ENCODE measurements around the gene MAP1LC3C. TPM values are rescaled to one million over a fixed set of nuclear protein-coding genes. Genes with fewer than 3 reads are reported as not detected.

MAP1LC3C gene
- polyA plus RNA-seq, 1 donor from 2014 or later = 0.50 TPM

GRCh38 chr1:242034392-242034791 lies 35.5 kb upstream of the MAP1LC3C start:
- no peak for TF ChIP-seq EZH2 (IDR thresholded peaks at IDR 0.05; ENCODE audit: borderline replicate concordance, insufficient read depth, low read length, poor library complexity, severe bottlenecking)
- no peak for TF ChIP-seq EP300 (conservative IDR thresholded peaks at IDR 0.05; ENCODE audit: poor library complexity, severe bottlenecking)
- no peak for TF ChIP-seq POLR2AphosphoS5 (IDR thresholded peaks at IDR 0.05)
- Histone ChIP-seq H3K27ac (ENCODE audit: low read length) (no peak overlapping the region), H3K27me3 (ENCODE audit: insufficient read depth, low read depth, low read length) (no peaks in the 10 kb centered on the region), H3K36me3 (ENCODE audit: insufficient read depth, low read length) (no peaks in the 10 kb centered on the region), H3F3A (ENCODE audit: insufficient read depth, low read length, poor library complexity, severe bottlenecking) (no peaks in the 10 kb centered on the region), H3K79me2 (replicated peaks; ENCODE audit: insufficient read depth, low read length) (no peaks in the 10 kb centered on the region), H4K20me1 (ENCODE audit: insufficient read depth) (no peaks in the 10 kb centered on the region), H2AFZ (ENCODE audit: low read depth, low read length) (no peak overlapping the region), H3K4me2 (ENCODE audit: low read length) (no peak overlapping the region), H3K9me2 (ENCODE audit: insufficient read depth, low read length) (no peaks in the 10 kb centered on the region), H3K9ac (ENCODE audit: low read length) (no peak overlapping the region), H3K9me3 (ENCODE audit: low read length) (no peaks in the 10 kb centered on the region), H3K4me3 (ENCODE audit: low read length) (no peak overlapping the region)

GRCh38 chr1:242033447-242033846 lies 34.5 kb upstream of the MAP1LC3C start:
- no peaks in the 10 kb centered on the region for H3K9me3 ChIP-seq (ENCODE audit: low read length)
- H3F3A ChIP-seq (ENCODE audit: insufficient read depth, low read length, poor library complexity, severe bottlenecking) = no peaks in the 10 kb centered on the region
- no peaks in the 10 kb centered on the region for H4K20me1 ChIP-seq (ENCODE audit: insufficient read depth)
- no peaks in the 10 kb centered on the region for H3K9me2 ChIP-seq (ENCODE audit: insufficient read depth, low read length)
- TF ChIP-seq MXI1 (conservative IDR thresholded peaks at IDR 0.05; ENCODE audit: poor library complexity, severe bottlenecking) (no peak), SMC3 (conservative IDR thresholded peaks at IDR 0.05; ENCODE audit: poor library complexity) (no peak), EP300 (conservative IDR thresholded peaks at IDR 0.05; ENCODE audit: poor library complexity, severe bottlenecking) (no peak), POLR2AphosphoS5 (IDR thresholded peaks at IDR 0.05) (no peak), CTCF (IDR thresholded peaks at IDR 0.05; ENCODE audit: poor library complexity, severe bottlenecking) (no peak), RAD21 (conservative IDR thresholded peaks at IDR 0.05) (no peak), TAF1 (IDR thresholded peaks at IDR 0.05; ENCODE audit: low read depth) (no peak), REST (IDR thresholded peaks at IDR 0.05; ENCODE audit: borderline replicate concordance) (no peak), EZH2 (IDR thresholded peaks at IDR 0.05; ENCODE audit: borderline replicate concordance, insufficient read depth, low read length, poor library complexity, severe bottlenecking) (no peak)
- no peak overlapping the region for H3K27ac ChIP-seq (ENCODE audit: low read length)
- no peak overlapping the region for H2AFZ ChIP-seq (ENCODE audit: low read depth, low read length)
- no peaks in the 10 kb centered on the region for H3K36me3 ChIP-seq (ENCODE audit: insufficient read depth, low read length)
- no peaks in the 10 kb centered on the region for H3K79me2 ChIP-seq (replicated peaks; ENCODE audit: insufficient read depth, low read length)
- no peaks in the 10 kb centered on the region for H3K27me3 ChIP-seq (ENCODE audit: insufficient read depth, low read depth, low read length)
- no peak overlapping the region for H3K9ac ChIP-seq (ENCODE audit: low read length)
- no peak overlapping the region for H3K4me3 ChIP-seq (ENCODE audit: low read length)
- no peak overlapping the region for H3K4me2 ChIP-seq (ENCODE audit: low read length)

- Histone ChIP-seq H4K20me1 (ENCODE audit: insufficient read depth) (no peaks in the 10 kb centered on the region), H3K4me2 (ENCODE audit: low read length) (no peak overlapping the region), H3K9me3 (ENCODE audit: low read length) (no peaks in the 10 kb centered on the region)
Measured at GRCh38 chr1:242030071-242030470, 31.2 kb upstream of the MAP1LC3C start.

More at GRCh38 chr1:242030071-242030470, 31.2 kb upstream of the MAP1LC3C start:
- TF ChIP-seq RAD21 (conservative IDR thresholded peaks at IDR 0.05) = no peak
- no peak for TF ChIP-seq SMC3 (conservative IDR thresholded peaks at IDR 0.05; ENCODE audit: poor library complexity)
- TF ChIP-seq MXI1 (conservative IDR thresholded peaks at IDR 0.05; ENCODE audit: poor library complexity, severe bottlenecking) = no peak
- no peak for TF ChIP-seq POLR2AphosphoS5 (IDR thresholded peaks at IDR 0.05)
- no peak for TF ChIP-seq TAF1 (IDR thresholded peaks at IDR 0.05; ENCODE audit: low read depth)
- TF ChIP-seq REST (IDR thresholded peaks at IDR 0.05; ENCODE audit: borderline replicate concordance) = no peak
- no peak for TF ChIP-seq CTCF (IDR thresholded peaks at IDR 0.05; ENCODE audit: poor library complexity, severe bottlenecking)
- no peak for TF ChIP-seq EZH2 (IDR thresholded peaks at IDR 0.05; ENCODE audit: borderline replicate concordance, insufficient read depth, low read length, poor library complexity, severe bottlenecking)
- TF ChIP-seq EP300 (conservative IDR thresholded peaks at IDR 0.05; ENCODE audit: poor library complexity, severe bottlenecking) = no peak
- no peaks in the 10 kb centered on the region for H3K27me3 ChIP-seq (ENCODE audit: insufficient read depth, low read depth, low read length)
- H3K9me2 ChIP-seq (ENCODE audit: insufficient read depth, low read length) = no peaks in the 10 kb centered on the region
- no peaks in the 10 kb centered on the region for H3F3A ChIP-seq (ENCODE audit: insufficient read depth, low read length, poor library complexity, severe bottlenecking)
- H2AFZ ChIP-seq (ENCODE audit: low read depth, low read length) = no peak overlapping the region
- H3K79me2 ChIP-seq (replicated peaks; ENCODE audit: insufficient read depth, low read length) = no peaks in the 10 kb centered on the region
- no peak overlapping the region for H3K27ac ChIP-seq (ENCODE audit: low read length)
- no peaks in the 10 kb centered on the region for H3K36me3 ChIP-seq (ENCODE audit: insufficient read depth, low read length)
- no peak overlapping the region for H3K4me3 ChIP-seq (ENCODE audit: low read length)
- H3K9ac ChIP-seq (ENCODE audit: low read length) = no peak overlapping the region

Measured in neural cell (in vitro differentiated cells).